ENCODE results near the gene RBFA.

RBFA gene

GRCh38 chr18:80076379-80076778 lies 42.1 kb downstream of the RBFA start:
- DNase-seq = no peak

GRCh38 chr18:80077873-80078272 lies 43.6 kb downstream of the RBFA start:
- DNase-seq = no peak
